Trophoblast cell (in vitro differentiated cells and primary cell): ENCODE results near the gene FANCE.

Source experiments
- DNase-seq, 2 donors: peaks; one replicate each; pipeline ENCODE4 v3.0.0-alpha.2; 2016
- H2AFZ ChIP-seq: 2 replicates; pipeline ENCODE4 v1.6.1; 2013; ENCODE audit warnings: low read length, moderate library complexity, mild to moderate bottlenecking; ENCODE audit not compliant: insufficient read depth, poor library complexity
- H2AK5ac ChIP-seq: 2 replicates; pipeline ENCODE4 v1.6.1; 2013; ENCODE audit warnings: mild to moderate bottlenecking, low read length
- H2BK120ac ChIP-seq: 2 replicates; pipeline ENCODE4 v1.6.1; 2013; ENCODE audit warnings: low read length, mild to moderate bottlenecking, moderate library complexity; ENCODE audit not compliant: insufficient read depth, poor library complexity
- H2BK12ac ChIP-seq: 2 replicates; pipeline ENCODE4 v1.6.1; 2013; ENCODE audit warnings: mild to moderate bottlenecking, low read length, moderate library complexity
- H2BK5ac ChIP-seq: 2 replicates; pipeline ENCODE4 v1.6.1; 2013; ENCODE audit warnings: low read length, low read depth, moderate library complexity, mild to moderate bottlenecking; ENCODE audit not compliant: poor library complexity
- H3K14ac ChIP-seq: 2 replicates; pipeline ENCODE4 v1.6.1; 2013; ENCODE audit warnings: mild to moderate bottlenecking, low read length
- H3K18ac ChIP-seq: 2 replicates; pipeline ENCODE4 v1.6.1; 2013; ENCODE audit warnings: mild to moderate bottlenecking, low read length
- H3K23ac ChIP-seq: 2 replicates; pipeline ENCODE4 v1.6.1; 2013; ENCODE audit warnings: low read length
- H3K27ac ChIP-seq: 2 replicates; pipeline ENCODE4 v1.5.1; 2013; ENCODE audit warnings: low read depth, mild to moderate bottlenecking, inconsistent platforms, low read length, moderate library complexity
- H3K27me3 ChIP-seq: 2 replicates; pipeline ENCODE4 v1.6.1; 2013; ENCODE audit warnings: inconsistent platforms, mild to moderate bottlenecking, low read length, moderate library complexity; ENCODE audit not compliant: insufficient read depth
- H3K36me3 ChIP-seq, 2 experiments: 1 replicate in 1 of 2; 2 replicates in 1 of 2; pipeline ENCODE4 v1.6.1; 2013; ENCODE audit warnings: low read length in 2 of 2, mild to moderate bottlenecking in 2 of 2, moderate library complexity in 1 of 2; ENCODE audit not compliant: insufficient read depth in 2 of 2, control insufficient read depth in 1 of 2
- H3K4ac ChIP-seq: 2 replicates; pipeline ENCODE4 v1.6.1; 2013; ENCODE audit warnings: low read depth, mild to moderate bottlenecking, low read length, moderate library complexity
- H3K4me1 ChIP-seq, 2 experiments: 1 replicate in 1 of 2; 2 replicates in 1 of 2; pipeline ENCODE4 v1.6.1; 2013; ENCODE audit warnings: low read length in 2 of 2, mild to moderate bottlenecking in 2 of 2, moderate library complexity in 1 of 2; ENCODE audit not compliant: insufficient read depth in 2 of 2, control insufficient read depth in 1 of 2
- H3K4me2 ChIP-seq: 2 replicates; pipeline ENCODE4 v1.6.1; 2013; ENCODE audit warnings: inconsistent platforms, mild to moderate bottlenecking, low read length, moderate library complexity
- H3K4me3 ChIP-seq: 2 replicates; pipeline ENCODE4 v1.5.1; 2013; ENCODE audit warnings: mild to moderate bottlenecking, low read depth, low read length, inconsistent platforms
- H3K79me1 ChIP-seq: one replicate; pipeline ENCODE4 v1.6.1; 2013; ENCODE audit warnings: low read length
- H3K79me2 ChIP-seq: 2 replicates; pipeline ENCODE4 v1.6.1; 2013; ENCODE audit warnings: low read length, mild to moderate bottlenecking; ENCODE audit not compliant: control insufficient read depth, insufficient read depth, poor library complexity
- H3K9ac ChIP-seq: 2 replicates; pipeline ENCODE4 v1.6.1; 2013; ENCODE audit warnings: mild to moderate bottlenecking, low read length
- H3K9me3 ChIP-seq: 2 replicates; pipeline ENCODE4 v1.6.1; 2013; ENCODE audit warnings: low read depth, mild to moderate bottlenecking, control low read depth, inconsistent platforms, low read length; ENCODE audit not compliant: insufficient read depth
- H4K12ac ChIP-seq: 2 replicates; pipeline ENCODE4 v1.6.1; 2013; ENCODE audit warnings: low read depth, mild to moderate bottlenecking, low read length, moderate library complexity
- H4K8ac ChIP-seq: 2 replicates; pipeline ENCODE4 v1.6.1; 2013; ENCODE audit warnings: low read depth, mild to moderate bottlenecking, low read length, moderate library complexity
- H4K91ac ChIP-seq: one replicate; pipeline ENCODE4 v1.6.1; 2013; ENCODE audit warnings: low read depth, mild to moderate bottlenecking, low read length, moderate library complexity
- WGBS: extraction: QIAGEN DNeasy Blood & Tissue Kit; methylation state at CpG from one replicate; pipeline ENCODE4 v1.1.7; 2013; ENCODE audit warnings: missing lambda C conversion rate; ENCODE audit not compliant: insufficient read length, insufficient coverage; ENCODE audit errors: extremely low coverage; 5-methylcytosine and 5-hydroxymethylcytosine counted together

The FANCE gene

DNA sequence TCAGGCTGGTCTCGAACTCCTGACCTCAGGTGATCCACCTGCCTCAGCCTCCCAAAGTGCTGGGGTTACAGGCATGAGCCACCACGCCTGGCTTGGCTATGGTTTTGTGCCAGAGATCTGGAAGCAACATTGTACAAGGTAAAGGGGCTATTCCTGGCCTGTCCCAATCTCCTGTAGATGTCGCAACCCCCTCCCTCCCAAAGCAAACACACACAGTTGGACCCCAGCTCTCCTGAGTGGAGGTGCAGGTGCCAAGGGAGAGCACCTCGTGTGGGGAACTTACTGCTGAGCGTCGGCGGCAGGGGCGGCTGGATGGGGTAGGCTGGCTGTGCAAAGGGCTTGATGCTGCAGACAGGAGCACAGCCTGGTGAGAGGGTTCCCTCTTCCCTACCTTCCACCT lies 24.9 kb downstream of the FANCE start:
- Histone ChIP-seq H3K14ac (no peak overlapping the region), H3K36me3 (peaks cover 82 to 88% of the 10 kb centered on the region in 2 experiments), H3K79me1 (no peaks in the 10 kb centered on the region), H2BK5ac (no peak overlapping the region), H3K79me2 (no peaks in the 10 kb centered on the region), H3K9ac (no peak overlapping the region), H3K4me3 (no peak overlapping the region), H4K91ac (no peak overlapping the region), H3K18ac (no peak overlapping the region), H3K4me1 (peaks cover 0 to 4% of the 10 kb centered on the region in 2 experiments), H3K9me3 (peaks cover 2% of the 10 kb centered on the region), H4K8ac (no peak overlapping the region), H3K27ac (no peak overlapping the region), H2AK5ac (no peak overlapping the region), H3K4ac (no peak overlapping the region), H3K4me2 (no peak overlapping the region), H2BK120ac (no peak overlapping the region), H2BK12ac (no peak overlapping the region), H3K27me3 (no peaks in the 10 kb centered on the region), H2AFZ (no peak overlapping the region), H3K23ac (no peak overlapping the region), H4K12ac (no peak overlapping the region)
- no peak for DNase-seq
- WGBS: no CpG with 5 or more reads among the region's 8 CpGs

DNA sequence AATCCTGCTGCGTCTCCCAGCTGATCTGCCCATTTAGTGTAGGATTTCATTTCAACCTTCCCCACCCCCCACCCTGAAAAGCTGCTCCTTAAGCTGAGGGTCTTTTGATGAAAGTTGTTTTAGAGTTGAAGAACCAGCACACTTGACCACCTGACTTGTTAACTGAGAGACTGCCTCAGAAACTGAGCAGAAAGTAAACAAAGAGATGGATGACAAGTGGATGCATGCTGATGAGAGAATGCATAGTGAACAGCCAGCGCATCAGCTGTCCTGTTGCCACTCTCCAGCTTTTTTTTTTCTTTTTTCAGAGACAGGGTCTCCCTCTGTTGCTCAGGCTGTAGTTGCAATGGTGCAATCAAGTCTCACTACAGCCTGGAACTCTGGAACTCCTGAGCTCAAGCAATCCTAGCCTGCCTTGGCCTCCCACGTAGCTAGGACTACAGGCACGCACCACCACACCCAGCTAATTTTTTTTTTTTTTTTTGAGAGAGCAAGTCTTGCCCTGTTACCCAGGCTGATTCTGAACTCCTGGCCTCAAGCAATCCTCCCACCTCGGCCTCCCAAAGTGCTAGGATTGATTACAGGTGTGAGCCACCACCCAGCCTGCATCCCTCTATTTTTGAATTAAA lies 25.5 kb downstream of the FANCE start:
- Histone ChIP-seq H2AK5ac (no peak overlapping the region), H3K79me2 (no peaks in the 10 kb centered on the region), H3K4me3 (no peak overlapping the region), H3K4ac (no peak overlapping the region), H2BK5ac (no peak overlapping the region), H3K4me1 (peaks cover 0 to 4% of the 10 kb centered on the region in 2 experiments), H3K18ac (no peak overlapping the region), H3K27ac (no peak overlapping the region), H3K27me3 (no peaks in the 10 kb centered on the region), H2BK12ac (no peak overlapping the region), H2AFZ (no peak overlapping the region), H2BK120ac (no peak overlapping the region), H3K79me1 (no peaks in the 10 kb centered on the region), H3K23ac (no peak overlapping the region), H4K12ac (no peak overlapping the region), H3K36me3 (peaks cover 83 to 88% of the 10 kb centered on the region in 2 experiments), H3K9ac (no peak overlapping the region), H4K8ac (no peak overlapping the region), H3K14ac (no peak overlapping the region), H3K9me3 (peaks cover 2% of the 10 kb centered on the region), H4K91ac (no peak overlapping the region), H3K4me2 (no peak overlapping the region)
- no peak for DNase-seq
- no CpG with 5 or more reads among the region's 5 CpGs for WGBS

DNA sequence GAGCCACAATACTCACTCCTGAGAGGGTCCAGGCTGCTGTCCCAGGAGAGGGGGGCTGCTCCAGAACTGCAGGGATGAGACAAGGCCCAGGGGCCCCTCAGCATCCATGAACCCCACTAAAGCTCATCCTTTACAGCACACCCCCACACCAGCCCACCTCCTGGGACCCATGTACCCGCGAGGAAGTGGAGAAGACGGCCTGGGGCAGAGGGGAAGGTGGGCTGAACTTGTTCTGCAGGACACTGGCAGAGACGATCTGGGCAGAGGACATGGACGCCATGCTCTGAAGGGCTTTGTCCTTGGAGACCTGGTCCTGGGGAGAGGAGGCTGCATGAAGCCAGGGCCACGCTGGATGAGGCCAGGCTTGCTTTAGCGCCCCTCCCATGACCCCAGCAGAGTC lies 26.1 kb downstream of the FANCE start:
- no peak overlapping the region for H3K4ac ChIP-seq
- H3K18ac ChIP-seq: no peak overlapping the region
- no peak overlapping the region for H4K91ac ChIP-seq
- H3K27ac ChIP-seq: no peak overlapping the region
- no peaks in the 10 kb centered on the region for H3K27me3 ChIP-seq
- H2AK5ac ChIP-seq: no peak overlapping the region
- H3K79me1 ChIP-seq: no peaks in the 10 kb centered on the region
- H3K4me1 ChIP-seq: peaks cover 0 to 2% of the 10 kb centered on the region in 2 experiments
- H3K4me2 ChIP-seq: no peak overlapping the region
- H3K14ac ChIP-seq: no peak overlapping the region
- H4K12ac ChIP-seq: no peak overlapping the region
- peaks cover 85 to 86% of the 10 kb centered on the region in 2 experiments for H3K36me3 ChIP-seq
- no peak overlapping the region for H2AFZ ChIP-seq
- H2BK5ac ChIP-seq: no peak overlapping the region
- no peak overlapping the region for H2BK12ac ChIP-seq
- no peak overlapping the region for H4K8ac ChIP-seq
- no CpG with 5 or more reads among the region's 7 CpGs for WGBS
- H3K9me3 ChIP-seq: peaks cover 2% of the 10 kb centered on the region
- H2BK120ac ChIP-seq: no peak overlapping the region
- no peak overlapping the region for H3K9ac ChIP-seq
- no peak overlapping the region for H3K4me3 ChIP-seq
- peaks cover under 1% of the 10 kb centered on the region for H3K79me2 ChIP-seq
- no peak overlapping the region for H3K23ac ChIP-seq
- DNase-seq: no peak

DNA sequence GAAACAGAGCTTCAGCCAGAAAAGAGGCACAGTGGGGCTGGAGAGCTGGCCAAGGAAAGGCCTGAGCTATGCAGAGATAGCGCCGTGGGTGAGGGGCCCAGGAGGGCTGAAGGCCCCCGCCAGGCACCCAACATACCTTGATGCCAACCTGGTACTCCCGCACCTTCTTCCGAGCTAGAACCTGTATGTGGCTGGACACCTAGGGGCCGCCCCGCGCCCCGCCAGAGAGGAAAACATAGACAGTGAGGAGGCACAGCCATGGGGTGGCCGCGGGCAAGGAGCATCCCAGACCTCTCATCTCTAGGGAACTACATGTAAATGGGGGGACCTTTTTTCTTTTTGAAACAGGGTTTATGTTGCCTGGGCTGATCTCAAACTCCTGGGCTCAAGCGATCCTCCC lies 28.0 kb downstream of the FANCE start:
- H3K4me2 ChIP-seq: no peak overlapping the region
- H3K9me3 ChIP-seq: peaks cover 2% of the 10 kb centered on the region
- no peak overlapping the region for H3K23ac ChIP-seq
- H3K14ac ChIP-seq: no peak overlapping the region
- no peak overlapping the region for H3K4me3 ChIP-seq
- H3K79me2 ChIP-seq: peaks cover 16% of the 10 kb centered on the region
- peaks cover 86% of the 10 kb centered on the region in 2 experiments for H3K36me3 ChIP-seq
- no CpG with 5 or more reads among the region's 12 CpGs for WGBS
- H4K12ac ChIP-seq: no peak overlapping the region
- no peak overlapping the region for H3K9ac ChIP-seq
- peaks cover 13% of the 10 kb centered on the region in 2 experiments for H3K4me1 ChIP-seq
- H3K18ac ChIP-seq: peak overlapping the region; percentile 4
- no peak overlapping the region for H4K91ac ChIP-seq
- no peak overlapping the region for H4K8ac ChIP-seq
- H3K27me3 ChIP-seq: no peaks in the 10 kb centered on the region
- no peak overlapping the region for H2BK5ac ChIP-seq
- DNase-seq: no peak
- H3K4ac ChIP-seq: no peak overlapping the region
- peaks cover 13% of the 10 kb centered on the region for H3K79me1 ChIP-seq
- no peak overlapping the region for H2AFZ ChIP-seq
- H3K27ac ChIP-seq: no peak overlapping the region
- no peak overlapping the region for H2BK12ac ChIP-seq
- H2AK5ac ChIP-seq: no peak overlapping the region
- H2BK120ac ChIP-seq: no peak overlapping the region
